HG03520 (cell line): ENCODE data around the gene ADGRG3.
"Not testable (repeated sequence)": the region's sequence is repeated elsewhere in the genome, so short reads cannot be mapped to it uniquely, and the experiment has no call there.

Experiments
- ATAC-seq: cut with Tn5 transposase; IDR thresholded peaks from one replicate; pipeline ENCODE4 v1.9.1; 2021; ENCODE audit warnings: mild to moderate bottlenecking, moderate library complexity; ENCODE audit not compliant: unreplicated experiment

Gene ADGRG3

DNA sequence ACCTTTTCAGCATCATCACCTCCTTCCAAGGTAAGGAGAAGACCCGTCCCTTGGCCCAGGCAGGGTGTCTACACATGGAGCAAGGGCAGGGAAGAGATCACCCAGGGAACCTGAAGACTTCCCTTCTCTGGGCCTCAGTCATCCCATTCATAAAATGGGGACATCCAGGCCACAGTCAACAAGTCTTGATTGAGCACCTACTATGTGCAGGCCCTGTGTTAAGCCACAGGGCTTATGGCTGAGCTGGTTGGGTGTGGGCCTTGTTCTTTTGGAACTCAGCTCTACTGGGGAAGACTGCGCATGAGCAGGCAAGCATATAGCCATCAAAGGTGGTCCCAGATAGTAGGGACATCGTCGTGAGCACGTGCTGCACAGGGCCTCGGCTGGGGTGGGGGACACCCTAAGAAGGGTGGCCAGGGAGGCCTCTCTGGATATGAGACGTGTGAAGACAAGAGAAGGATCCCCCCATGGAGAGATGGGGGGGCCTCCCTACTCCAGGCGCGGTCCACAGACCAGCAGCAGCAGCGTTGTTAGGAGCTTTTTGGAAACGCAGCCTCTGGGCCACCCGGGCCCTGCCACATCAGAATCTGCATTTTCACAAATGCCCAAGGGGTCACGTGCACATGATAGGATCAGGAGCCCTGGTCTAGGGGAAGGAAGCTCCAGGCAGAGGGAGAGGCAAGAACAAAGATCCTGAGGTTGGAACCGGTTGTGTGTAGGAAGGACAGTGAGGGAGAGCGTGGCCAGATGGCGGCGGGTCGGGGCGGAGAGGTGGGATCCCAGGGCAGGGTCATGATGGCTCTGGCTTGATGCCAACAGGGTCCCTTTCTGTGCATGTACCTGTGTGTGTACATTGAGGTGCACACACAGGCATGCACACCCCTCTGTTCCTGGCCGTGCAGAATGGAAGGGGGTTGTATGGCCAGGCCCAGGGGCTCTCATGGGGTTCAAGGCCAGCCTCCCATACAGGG, 5.9 kb upstream of the ADGRG3 start:
- ATAC-seq = no peak

DNA sequence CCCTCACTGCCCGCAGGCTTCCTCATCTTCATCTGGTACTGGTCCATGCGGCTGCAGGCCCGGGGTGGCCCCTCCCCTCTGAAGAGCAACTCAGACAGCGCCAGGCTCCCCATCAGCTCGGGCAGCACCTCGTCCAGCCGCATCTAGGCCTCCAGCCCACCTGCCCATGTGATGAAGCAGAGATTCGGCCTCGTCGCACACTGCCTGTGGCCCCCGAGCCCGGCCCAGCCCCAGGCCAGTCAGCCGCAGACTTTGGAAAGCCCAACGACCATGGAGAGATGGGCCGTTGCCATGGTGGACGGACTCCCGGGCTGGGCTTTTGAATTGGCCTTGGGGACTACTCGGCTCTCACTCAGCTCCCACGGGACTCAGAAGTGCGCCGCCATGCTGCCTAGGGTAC, 4.7 kb upstream of the ADGRG3 start:
- no peak for ATAC-seq

DNA sequence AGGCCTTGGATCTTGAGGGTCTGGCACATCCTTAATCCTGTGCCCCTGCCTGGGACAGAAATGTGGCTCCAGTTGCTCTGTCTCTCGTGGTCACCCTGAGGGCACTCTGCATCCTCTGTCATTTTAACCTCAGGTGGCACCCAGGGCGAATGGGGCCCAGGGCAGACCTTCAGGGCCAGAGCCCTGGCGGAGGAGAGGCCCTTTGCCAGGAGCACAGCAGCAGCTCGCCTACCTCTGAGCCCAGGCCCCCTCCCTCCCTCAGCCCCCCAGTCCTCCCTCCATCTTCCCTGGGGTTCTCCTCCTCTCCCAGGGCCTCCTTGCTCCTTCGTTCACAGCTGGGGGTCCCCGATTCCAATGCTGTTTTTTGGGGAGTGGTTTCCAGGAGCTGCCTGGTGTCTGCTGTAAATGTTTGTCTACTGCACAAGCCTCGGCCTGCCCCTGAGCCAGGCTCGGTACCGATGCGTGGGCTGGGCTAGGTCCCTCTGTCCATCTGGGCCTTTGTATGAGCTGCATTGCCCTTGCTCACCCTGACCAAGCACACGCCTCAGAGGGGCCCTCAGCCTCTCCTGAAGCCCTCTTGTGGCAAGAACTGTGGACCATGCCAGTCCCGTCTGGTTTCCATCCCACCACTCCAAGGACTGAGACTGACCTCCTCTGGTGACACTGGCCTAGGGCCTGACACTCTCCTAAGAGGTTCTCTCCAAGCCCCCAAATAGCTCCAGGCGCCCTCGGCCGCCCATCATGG, 4.0 kb upstream of the ADGRG3 start:
- ATAC-seq = no peak

DNA sequence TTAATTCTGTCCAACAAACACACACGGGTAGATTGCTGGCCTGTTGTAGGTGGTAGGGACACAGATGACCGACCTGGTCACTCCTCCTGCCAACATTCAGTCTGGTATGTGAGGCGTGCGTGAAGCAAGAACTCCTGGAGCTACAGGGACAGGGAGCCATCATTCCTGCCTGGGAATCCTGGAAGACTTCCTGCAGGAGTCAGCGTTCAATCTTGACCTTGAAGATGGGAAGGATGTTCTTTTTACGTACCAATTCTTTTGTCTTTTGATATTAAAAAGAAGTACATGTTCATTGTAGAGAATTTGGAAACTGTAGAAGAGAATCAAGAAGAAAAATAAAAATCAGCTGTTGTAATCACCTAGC, 3.5 kb upstream of the ADGRG3 start:
- no peak for ATAC-seq

DNA sequence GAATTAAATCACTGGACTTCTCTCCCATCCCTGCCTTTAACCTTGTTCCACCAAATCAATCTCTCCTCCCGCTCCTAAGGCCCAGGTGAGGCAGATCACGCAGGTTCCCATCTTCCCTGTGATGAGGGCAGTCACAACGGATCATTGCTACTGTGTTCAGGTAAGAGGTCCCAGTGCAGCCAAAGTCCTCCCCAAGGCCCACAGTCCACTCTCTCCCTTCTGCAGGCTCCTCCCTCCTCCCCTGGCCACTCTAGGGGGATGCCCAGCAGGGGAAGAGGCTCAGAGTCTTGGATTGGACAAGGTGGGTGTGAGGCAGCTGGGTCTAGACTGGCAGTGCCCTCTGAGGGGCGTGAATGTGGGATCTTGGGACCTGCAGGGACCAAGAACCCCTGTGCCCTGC, 2.6 kb upstream of the ADGRG3 start:
- no peak for ATAC-seq

DNA sequence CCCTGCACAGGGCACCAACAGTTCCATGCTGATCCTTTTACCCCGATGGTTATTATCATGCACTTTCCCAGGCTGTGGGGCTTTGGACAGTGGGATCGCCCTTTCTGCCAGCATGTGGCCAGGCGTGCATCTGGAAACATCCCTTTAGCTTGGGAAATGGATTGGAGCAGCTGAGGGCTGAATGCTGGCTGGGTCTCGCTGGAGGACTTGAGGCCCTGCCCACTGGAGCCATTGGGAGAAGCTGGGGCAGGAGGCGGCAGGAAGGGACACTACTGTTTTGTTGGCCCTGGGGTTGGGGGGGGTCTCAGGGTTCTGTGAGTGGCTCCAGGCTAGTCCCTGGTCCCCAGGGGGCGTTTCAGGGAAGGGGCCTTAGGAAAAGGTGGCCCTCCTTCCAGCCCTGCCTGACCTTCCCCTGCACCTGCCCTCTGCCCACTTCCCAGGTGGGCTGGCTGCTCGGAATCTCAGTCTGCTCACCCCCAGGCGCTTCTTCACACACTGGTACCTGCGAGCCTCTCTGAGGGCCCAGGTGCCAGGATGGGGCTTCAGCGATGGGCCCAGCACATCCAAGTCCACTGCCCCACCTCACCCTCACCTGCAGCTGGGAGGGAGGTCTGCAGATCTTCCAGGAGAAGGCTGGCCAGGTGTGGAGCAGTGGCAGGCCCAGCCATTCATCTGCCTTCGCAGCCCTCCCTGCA, 1.6 kb upstream of the ADGRG3 start:
- ATAC-seq = no peak

DNA sequence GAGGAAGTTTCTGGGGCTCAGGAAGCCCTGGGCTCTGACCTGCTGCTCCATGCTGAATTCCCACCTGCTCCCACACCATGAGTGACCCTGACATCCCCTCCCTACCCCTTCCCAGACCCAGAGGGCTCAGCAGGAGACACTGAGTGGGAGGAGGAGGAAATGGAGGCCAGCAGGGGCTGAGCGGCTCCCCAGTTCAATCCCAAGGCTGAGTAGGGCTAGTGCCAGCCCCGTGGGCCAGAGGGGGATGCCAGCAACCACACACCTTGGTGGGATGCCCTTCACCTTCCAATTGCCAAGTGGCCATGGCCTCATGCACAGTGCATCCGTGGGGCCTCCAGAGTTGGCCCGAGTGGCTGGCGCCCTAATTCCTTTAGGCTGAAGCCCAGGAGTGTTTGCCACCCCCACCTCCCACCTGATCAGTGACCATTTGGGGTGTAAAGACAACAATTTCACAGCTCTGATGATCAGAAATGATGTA, 1.0 kb upstream of the ADGRG3 start:
- ATAC-seq = no peak

DNA sequence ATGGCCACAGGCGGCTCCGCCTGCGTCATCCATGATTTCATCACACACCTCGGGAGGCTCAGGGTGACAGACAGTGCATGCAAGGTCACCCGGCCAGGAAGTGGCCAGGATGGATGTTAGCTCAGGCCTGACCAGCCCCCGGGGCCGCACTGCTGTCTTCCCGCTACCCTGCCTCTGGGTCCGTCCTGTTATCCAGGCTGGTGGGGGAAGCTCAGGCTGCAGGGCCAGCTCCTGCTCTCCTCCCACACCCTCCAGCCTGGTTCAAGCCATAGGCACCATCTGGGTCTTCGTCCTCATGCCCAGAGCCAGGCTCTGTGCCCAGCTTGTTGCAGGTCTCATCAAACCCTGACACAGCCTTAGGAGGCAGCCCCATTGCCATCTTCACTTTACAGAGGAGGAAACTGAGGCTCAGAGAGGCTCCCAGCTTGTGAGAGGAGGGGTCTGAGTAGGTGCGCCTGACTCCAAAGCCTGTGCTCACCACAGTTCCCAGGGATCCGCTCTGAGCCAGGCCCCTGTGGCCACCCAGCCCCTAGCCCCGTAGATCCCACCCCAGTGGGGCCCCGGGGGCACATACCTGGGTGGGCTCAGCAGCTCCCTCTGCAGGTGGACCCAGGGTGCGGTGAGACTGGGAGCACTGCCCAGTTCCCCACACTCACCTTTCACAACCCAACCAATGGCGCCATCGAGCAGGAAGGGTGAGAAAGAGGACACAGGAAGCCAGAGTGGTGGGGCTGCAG, 412 bp upstream of the ADGRG3 start:
- no peak for ATAC-seq

DNA sequence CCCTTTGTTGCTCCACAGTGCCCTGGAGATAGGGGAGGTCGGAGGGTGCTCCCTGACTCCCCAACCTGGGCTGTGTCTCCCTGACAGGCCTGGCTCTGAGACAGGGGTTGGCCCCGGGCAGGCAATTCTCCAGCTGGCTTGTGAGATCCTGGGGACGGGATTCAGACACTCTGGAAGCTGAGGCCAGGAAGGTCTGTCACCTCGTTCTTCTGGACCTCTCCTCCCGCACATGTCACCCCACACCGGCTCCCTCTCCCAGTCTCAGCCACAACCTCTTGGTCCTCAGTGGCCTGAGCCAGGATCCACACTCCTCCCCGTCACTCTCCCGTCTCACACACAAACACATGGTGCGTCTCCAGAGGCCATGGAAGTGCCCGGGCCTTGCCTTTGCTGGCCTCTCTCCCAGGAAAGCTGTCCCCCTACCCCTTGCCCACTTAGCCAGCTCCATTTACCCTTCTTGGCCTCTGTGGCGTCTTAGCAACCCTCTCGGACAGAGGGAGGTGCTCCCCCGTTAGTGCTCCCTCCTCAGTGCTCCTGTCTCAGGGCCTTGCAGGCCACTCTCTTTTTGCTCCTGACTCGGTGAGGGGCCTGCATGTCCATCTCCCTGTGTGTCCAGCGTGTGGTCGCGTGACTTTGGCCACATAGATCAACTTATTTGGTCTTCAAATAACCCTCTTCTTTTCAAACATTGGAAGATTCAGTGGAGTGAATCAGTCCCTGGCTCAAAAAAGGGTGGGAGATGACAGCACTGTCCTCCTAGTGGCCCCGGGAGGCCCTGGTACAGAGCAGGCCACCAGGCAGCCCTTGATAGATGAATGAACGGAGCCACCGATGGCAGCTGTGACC, 747 bp downstream of the ADGRG3 start:
- no peak for ATAC-seq

DNA sequence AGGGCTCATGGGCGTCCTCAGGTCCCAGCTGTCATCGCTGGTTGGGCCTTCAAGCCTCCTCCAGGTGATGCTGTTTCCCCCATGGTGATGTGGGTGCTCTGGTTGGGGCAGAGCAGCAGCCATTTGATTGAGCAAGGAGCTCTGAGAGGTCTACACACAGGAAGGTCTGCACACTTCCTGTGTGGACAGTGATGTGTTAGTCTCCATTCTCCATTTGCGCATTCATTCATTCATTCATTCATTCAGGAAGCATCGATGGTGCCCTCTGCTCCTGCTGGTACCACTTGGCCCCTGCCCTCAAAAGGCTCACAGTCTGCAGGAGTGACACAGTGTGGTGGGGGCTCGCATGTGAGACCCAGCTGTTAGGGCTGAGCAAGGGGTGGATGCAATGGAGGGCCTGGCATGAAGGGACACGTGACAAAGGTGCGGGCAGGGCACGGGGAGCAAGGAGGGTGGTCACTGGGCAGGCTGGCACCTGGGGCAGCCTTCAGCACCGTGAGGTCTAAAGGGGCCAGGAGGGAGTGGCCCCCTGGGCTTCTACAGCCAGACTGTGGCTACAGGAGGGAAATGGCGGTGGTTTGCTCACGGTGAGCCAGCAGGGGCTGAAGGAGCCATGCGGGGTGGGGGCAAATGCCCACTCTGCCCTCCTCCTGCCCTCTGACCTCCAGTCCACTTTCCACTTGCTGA, 1.5 kb downstream of the ADGRG3 start:
- ATAC-seq = no peak

DNA sequence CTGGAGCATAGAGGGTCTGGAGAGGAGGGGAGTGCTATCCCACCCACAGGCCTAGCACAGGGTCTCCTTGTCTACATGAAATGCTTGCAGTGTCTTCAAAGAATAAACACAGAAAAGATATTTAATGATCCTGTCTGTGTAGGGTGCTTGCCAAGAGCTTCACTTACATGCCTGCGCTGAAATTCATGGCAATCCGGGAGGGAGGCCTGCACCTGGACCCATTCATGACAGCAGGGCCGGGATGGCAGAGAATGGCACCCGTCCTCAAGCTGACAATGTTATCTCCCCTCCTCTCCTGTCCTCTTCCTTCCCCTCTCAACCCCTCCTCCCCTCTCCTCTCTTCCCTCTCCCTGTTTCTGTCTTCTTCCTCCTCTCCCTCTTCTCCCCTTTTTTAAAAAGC, 2.1 kb downstream of the ADGRG3 start:
- ATAC-seq = no peak

DNA sequence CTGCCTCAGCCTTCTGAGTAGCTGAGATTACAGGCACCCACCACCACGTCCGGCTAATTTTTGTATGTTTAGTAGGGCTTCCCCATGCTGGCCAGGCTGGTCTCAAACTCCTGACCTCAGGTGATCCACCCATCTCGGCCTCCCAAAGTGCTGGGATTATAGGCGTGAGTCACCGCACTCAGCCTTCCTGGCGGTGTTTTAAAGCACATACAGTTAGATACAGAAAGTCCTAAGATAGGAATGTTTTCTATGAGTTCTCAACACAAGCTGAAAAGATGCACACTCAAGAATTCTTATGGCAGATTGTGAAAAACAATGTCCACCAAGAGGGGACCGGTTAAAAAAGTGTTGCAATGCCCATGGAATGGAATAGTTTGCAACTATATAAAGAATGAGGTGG, 3.3 kb downstream of the ADGRG3 start:
- not testable (repeated sequence) for ATAC-seq

DNA sequence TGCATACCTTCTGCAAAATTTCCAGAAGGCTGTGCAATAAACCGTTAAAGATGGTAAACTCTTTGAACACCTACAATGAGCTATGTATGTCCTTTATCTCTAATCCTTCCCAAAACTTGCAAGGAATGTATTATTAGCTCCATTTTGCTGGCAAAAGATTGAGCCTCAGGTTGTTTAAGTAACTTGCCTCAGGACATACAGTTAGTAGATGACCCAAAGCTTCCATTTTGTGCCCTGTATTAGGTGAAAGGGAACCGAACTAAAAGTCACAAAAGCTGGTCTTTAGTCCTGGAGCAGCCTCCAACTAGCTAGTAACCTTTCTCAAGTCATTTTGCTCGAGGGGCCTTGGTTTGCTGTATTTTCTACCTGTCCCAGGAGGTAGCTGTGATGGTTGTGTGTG, 4.3 kb downstream of the ADGRG3 start:
- no peak for ATAC-seq

DNA sequence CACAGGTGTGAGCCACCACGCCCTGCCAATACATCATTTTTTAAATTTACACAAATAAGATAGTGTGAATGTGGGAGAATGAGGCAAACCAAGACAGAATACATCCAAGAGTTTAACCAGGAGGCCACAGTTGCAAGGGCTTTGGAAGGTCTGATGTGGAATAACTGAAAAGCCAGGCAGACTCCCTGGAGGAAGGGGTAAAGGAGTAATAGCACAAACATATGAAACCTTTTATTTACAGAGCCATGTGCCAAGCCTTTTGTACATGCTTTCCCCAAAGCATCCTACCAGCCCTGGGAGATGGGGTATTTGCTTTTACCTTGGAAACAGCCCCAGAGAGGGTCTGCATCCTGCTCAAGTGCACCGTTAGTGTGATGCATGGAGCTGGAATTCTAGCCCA, 4.7 kb downstream of the ADGRG3 start:
- no peak for ATAC-seq

DNA sequence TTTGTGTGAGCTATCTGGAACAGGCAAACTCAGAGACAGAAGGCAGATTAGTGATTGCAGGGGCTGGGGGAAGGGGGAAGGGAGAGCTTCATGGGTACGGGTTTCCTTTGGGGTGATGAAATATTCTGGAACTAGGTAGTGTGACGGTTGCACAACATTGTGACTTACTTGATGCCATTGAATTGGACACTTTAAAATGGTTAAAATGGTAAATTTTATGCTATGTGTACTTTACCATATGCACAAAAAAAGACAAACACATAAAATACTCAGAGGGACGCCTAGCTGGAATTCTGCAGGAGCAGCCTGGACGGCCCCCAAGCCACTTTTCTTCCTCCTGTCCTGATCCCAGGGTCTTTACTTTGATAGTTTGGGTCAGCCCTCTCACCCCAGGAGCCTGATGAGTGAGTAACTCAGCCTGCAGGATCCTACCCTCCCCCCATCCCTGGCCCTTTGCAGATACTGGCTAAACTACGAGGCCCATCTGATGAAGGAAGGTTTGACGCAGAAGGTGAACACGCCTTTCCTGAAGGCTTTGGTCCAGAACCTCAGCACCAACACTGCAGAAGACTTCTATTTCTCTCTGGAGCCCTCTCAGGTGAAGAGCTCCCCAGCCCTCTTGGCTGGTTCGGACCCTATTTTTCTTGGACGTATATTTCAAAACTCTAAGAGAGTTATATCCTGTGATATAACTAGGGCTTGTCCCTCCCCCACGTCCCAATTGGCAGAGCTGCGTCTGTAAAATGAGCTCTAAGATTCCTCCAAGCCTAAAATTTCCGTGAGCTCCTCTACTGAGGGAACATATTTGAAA, 7.8 kb downstream of the ADGRG3 start:
- no peak for ATAC-seq

DNA sequence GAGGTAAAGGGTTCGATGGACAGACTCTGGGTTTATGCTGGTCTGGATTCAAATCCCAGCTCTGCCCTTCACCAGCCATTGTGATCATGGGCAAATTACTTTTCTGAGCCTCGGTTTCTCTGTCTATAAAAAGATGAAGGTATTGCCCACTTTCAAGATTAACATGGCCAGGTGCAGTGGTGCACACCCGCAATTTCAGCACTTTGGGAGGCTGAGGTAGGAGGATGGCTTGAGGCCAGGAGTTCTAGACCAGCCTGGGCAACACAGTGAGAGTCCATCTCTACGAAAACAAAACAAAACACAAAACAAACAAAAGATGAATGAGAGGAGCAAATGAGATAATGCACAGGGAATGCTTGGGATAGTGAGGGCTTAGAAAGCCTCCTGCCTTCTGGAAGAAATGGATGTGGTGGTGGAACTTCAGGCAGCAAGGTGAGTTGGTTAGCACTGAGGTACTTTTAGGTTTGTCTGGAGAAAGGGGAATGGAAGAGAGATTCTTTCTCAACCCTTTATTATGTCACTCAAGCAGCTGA, 8.5 kb downstream of the ADGRG3 start:
- no peak for ATAC-seq

DNA sequence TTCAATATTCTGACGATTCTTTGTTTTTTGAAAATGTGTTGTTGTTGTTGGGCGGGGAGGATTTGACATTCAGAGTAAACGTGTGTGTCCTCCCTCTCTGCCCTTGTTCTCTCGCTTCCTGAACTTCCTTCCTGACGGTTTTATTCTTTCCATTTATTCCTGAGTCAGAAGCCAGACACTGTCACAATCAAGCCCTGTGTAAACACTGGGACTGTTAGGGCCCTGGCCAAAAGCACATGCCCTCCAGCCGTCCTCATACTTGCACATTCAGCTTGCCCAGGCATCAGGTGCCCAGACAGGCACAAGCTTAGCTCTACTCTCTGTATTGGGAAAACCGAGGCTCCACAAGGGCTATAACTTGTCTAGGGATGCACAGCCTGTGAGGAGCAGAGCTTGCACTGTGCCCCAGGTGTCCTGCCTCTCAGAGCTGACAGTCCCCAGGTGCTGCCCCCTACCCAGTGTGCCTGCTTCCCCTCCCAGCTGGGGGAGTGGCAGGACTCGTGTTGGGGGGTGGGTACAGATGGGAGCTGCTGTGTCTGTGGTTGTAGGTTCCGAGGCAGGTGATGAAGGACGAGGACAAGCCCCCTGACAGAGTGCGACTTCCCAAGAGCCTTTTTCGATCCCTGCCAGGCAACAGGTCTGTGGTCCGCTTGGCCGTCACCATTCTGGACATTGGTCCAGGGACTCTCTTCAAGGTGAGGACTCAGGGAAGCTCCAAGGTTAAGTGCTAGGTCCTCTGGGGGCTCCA, 9.7 kb downstream of the ADGRG3 start:
- ATAC-seq = no peak

DNA sequence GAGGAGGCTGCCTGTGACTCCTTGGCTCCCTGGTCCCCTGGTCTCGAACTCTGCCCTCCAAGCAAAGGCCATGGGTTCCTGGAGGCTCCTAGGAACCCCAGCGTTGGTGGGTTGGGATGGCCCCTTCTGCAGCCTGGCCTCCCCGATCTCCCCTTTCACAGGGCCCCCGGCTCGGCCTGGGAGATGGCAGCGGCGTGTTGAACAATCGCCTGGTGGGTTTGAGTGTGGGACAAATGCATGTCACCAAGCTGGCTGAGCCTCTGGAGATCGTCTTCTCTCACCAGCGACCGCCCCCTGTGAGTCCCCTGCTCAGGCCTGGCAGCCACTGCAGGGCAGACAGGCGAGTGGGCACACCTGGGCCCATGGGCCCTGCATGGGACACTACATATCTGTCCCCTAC, 10.9 kb downstream of the ADGRG3 start:
- ATAC-seq = no peak
